IPS DF 4.7 (cell line): ENCODE data around the gene CHKA.

Experiments
- DNase-seq: peaks from one replicate; pipeline ENCODE4 v3.0.0-alpha.2; 2013; ENCODE audit warnings: low spot score; ENCODE audit errors: extremely low read depth

CHKA gene

DNA sequence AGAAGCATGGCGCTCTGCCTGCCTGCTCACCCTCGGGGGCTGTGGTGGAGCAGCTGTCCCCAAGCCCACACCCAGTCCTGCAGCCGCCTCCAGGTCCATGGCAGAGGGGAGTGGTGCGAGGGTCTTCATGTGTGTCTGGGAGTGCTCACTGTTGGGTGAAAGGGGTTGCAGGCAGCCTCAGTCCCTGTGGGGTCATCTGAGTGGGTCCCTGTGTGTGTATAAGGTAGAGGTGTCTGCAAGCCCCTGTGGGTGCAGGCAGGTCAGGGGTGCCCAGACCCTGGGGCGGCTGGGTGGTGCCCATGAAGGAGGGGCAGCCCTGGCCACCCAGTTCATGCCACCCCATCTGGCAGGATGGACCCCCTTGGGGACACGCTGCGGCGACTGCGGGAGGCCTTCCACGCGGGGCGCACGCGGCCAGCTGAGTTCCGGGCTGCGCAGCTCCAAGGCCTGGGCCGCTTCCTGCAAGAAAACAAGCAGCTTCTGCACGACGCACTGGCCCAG, 106.2 kb downstream of the CHKA start:
- DNase-seq: no peak

DNA sequence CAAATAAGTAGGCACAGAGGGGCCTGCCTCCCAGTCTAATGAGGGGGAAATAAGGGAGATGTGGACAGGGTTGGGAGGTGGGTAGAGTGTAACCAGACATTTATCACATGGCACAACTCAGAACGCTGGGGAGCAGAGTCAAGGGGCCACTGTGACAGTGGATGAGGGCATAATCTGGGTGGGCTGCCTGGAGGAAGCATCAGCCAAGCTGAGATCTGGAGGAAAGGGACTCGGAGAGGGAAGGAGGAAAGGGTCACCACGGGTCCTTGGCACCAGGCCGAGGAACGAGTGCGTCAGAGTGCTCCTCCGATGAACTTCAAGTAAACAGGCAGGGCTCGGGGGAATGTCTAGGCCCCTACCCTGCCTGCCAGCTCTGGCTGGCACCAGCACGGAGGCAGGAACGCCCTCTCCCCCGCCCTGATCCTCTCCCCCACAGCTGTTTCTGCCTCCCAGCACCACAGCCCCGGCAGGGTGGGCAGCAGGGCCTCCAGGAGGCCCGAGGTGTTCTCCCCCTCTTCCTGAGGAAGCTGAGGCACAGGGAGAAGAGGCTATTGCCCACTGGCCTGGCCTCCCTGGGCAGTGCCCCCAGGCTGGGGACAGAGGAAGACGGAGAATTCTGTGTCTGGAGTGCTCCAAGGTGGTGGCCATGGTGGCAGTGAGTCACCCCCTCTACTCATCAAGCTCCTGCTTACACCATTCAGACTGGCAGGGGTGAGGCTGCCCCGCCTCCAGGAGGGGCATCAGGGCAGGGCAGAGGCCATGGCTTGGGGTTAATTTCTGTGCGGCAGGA, 106.8 kb downstream of the CHKA start:
- no peak for DNase-seq

DNA sequence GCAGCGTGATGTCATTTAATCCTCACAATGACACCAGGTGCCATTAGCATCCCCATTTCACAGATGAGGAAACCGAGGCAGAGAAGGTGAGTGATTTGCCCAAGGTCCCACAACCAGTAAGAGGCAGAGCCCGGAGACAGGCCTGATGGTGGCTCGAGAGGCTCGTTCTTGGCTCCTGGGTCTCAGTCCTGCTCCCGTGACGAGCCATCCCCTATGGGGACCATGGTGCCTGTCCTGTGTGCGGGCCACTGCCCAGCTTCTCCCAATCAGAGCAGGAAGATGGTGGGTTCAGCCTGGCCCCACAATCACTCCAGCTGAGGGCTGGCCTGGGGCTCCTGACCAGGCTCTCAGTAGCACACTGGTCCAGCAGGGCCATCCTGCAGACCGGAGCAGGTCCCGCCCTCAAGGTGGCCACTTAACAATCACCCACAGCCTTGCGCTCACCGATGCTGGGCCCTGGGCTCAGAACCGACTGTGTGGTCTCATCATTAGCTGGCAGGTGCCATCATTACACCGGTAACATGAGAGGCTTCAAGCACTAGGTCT, 107.5 kb downstream of the CHKA start:
- DNase-seq: no peak

DNA sequence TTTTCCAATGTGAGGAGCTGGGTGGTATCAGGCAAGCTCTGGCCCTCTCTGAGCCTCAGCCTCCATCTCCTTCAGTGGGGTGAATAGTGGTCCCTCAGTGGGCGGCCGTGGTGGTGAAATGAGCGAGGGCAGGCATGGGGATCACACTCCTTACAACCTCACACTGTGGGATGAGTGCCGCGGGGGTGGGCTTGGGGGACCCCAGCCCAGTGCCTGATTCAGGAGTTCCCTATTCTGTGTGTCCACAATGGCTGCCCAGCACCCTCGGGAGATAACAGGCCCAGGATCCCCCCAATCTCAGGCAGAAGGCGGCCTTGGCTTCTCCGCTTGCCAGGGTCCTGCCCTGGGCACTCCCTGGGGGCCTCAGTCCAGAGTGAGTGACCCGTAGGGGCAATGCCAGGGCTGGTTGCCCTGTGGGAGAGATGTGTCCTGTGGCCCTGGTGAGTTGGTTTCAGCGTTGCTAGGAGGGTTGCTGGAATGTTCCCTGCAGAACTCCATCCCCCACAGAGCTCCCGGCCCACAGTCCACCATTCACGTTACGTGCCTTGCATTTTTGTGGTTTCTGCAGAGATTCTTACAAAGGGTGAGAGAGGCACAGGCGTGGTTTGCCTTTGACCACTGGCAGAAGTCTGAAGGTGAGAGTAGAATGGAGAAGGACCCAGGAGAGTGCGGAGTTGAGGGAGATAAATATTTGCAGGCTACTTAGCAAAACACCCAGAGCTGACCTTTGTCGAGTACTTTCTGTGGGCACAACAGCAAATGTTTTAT, 108.2 kb downstream of the CHKA start:
- DNase-seq: no peak

DNA sequence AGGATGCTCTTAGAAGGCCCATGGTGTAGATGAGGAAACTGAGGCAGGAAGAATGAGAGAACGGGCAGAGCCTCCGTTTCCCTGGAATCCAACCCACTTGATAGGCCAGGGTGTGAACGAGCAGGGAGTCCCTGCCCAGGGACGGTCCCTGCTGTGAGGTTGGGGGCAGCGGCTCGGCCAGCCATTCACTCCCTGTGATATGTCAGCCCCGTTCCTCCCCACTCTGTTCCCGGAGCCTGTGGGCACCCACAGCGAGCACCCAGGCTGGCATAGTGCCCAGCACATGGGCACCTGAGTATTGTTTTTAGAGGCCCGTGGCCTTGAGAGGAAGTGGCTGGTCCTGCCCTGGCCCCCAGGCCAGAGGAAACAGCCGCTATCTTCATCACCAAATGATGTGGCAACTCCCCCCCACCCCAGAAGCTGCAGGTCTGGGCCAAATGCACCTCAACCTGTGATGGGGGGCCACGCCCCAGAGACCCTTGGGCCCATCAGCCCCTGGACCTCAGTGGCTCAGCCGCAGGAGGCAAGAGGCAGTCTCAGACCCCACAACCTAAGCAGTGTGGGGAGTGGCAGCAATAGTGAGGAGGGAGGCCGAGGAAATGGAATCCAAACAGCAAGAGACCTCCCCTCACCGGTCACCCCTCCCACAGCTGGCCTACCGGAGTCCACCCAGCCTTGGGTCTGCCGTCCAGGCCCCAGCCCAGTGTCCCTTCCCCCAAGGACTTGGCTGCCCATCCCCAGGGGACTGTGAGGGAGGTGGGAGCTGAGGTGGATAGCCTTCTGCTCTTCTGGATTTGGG, 108.9 kb downstream of the CHKA start:
- no peak for DNase-seq

DNA sequence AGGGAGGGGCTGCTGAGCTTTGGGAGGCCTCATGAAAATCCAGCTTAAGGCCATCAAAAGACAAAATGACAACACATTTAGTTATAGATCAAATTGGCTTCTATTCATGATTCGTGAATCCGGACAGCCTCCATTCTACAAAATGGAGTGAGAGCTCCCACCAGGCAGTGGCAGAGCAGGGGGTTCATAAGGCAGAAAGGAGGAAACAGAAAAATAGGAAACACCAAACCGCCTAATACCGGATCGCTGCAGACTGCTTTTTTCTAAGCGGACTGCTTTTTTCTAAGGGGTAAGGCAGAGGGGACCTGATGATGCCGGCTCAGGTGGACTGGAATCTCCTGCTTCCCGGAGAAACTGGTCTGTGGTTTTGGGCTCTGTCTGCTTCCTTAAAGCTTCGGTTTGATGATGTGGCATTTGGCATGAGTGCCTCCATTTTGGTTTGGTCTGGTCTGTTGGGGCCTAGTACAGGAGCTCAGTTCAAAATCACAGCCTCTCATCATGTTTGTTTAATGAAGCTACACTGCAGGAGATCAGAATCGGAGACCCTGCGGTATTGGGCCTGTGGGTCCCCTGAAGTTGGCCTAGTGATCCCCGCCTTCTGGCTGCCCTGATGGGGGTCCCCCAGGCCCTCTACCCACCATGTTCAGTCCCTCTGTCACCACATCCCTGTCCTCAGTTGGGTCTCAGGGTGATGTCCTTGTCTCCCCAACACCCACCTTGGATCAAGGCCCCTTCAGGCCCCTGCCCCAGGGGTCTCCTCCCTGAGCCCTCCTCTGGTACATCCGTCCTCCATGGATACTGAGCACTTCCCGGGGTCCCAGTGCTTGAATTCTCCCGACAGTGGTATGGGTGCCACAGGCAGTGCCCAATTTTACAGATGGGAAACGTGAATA, 109.9 kb downstream of the CHKA start:
- no peak for DNase-seq

DNA sequence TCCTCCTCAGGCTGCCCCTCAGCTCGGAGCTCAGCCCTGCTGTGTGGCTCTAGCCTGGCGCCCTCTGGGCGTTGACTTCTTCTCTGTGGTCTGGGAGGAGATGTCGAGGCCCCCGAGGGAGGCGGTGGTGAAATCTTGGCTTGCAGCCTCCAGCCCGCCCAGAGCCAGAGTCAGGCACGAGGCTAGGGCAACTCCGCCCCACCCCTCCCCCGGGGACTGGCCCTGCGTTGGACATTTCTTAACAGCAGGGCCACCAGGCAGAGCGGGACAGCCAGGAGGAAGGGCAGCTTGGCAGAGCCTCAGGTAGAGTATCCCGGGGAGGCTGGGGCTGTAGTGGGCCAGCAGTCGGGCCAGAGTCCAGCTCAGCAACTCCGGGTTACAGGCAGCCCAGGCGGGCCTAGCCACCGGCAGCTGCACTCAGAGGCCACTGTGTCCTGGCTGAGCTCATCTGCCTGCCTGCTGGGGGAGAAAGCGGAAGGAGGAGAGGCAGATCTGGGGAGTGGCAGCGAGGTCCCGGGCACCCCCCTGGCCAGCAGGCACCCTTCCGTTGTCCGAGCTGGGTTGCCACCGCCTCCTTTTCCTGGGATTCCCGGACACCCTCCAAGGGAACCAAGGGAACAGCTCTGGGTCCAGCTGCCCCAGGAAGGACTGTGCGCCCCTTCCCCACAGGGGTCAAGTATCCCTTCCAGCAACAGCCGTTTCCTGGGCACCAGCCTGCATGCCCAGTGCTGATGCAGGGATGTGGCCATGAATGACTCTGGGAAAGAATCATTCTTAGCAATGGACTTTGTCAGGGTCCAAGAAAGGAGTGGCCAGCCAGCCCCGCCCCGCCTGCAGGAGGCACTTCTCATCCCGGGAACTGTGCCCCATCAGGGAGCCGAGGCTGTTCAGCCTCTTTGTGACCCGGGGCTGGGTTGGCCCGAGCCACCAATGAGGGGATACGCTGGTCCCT, 110.8 kb downstream of the CHKA start, which contains the start of gene ALDH3B1:
Gene ALDH3B1, plus strand, starts transcription at position 238 of the 952 bp plus-strand sequence. CDS start 4,971 bp downstream, outside the sequence.
- DNase-seq: no peak

DNA sequence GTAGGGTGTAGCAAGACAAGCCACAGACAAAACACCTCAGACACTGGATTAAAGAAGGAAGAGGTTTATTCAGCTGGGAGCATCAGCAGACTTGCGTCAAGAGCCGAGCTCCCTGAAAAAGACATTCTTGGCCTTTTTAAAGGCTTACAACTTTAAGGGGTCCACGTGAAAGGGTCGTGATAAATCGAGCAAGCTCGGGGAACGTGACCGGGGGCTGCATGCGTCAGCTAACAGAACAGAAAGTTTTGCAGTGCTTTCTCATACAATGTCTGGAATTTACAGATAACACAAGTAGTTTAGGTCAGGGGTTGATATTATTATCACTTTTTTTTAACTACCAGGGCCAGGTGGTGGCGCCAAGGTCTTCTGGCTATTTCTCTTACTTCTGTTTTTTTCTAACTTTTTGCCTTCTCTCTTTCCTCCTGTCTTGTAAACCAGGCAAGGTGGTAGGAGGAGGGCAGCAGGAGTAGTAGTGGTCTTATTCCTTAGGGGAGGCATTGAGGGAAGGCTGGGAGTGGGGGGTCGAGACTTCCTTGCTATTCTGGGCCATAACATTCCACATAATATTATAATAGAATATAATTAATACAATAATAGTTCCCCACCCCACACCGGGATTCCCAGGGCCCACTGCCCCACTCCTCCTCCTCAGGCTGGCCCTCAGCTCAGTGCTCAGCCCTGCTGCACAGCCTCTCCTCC, 111.6 kb downstream of the CHKA start:
- no peak for DNase-seq

DNA sequence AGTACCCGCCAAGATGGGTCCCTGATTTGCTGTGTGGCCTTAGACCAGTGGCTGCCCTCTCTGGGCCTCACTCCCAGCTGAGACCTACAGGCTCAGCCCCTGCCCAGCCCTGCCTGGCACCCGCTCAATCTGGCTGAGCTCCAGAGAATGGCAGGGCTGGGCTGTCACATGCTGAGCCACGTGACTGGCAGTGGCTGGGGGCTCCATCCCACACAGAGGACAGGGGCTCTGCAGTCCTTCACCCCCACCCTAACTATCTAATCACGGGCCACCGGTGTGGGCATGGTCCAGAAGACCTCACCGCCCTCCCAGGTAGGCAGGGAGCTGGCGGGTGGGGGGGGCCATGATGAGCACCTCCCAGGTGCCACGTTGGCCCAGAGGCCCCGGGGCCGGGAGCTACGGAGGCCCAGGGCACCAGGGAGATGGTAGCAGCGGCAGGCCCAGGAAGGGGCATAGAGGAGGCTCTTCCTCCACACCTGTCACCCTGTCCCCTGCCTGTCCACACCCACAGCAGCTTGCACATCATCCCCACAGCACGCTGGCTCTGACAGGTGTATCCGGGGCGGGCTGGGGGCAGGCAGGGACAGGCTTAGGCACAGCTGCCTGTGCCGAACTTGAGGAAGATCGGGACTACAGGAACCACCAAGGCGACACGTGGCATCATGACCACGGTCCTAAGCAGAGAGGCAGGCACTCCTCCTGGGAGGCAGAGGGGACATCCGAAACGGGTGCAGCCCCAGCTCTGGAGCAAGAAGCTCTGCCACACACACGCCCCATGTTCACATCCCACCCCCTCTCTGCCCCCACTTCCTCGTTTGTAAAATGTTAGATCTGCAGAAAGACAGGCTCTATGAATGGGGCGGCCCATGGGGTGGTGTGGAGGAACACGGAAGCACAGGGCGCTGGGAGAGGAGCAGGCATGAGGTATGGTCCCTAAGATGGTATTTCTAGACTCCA, 112.5 kb downstream of the CHKA start:
- DNase-seq: no peak

DNA sequence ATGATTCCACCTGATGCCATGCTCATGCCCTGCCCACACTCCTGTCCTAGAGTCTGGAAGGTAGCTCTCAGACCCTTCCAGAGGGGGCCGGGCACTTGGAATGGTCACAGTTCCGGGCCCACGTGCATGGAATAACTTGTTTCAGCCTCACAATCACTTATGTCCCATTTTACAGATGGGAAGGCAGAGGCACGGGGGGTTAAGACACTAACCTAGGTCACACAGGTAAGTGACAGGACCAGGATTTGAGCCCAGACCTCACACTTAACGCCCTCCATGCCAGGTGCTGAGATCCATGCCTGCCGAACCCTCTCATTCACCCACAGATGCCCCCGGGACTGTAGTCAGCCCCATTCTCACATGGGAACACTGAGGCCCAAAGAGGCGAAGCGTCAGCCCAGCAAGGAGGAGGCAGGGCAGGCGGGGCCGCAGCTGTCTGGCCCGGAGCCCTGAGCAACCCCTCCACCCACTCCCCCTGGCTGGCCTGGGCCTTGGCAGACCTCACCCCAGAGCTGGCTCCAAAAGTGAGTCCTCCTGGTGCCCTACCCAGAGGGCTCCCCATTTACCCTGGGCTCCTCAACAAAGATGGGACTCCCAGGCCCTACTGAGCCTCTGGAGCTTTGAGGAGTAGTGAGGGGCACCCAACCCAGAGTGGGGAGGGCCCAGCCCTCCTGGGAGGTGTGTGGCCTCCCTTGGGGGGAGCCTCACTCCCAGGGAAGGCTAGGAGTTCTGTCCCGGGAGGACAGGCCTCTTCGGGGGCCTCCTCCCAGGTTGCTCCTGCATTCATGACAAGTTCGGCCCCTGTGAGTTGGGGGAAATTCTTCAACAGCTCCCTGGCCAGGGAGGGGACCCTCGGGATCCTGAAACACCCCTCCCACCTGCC, 113.4 kb downstream of the CHKA start:
- DNase-seq: no peak

DNA sequence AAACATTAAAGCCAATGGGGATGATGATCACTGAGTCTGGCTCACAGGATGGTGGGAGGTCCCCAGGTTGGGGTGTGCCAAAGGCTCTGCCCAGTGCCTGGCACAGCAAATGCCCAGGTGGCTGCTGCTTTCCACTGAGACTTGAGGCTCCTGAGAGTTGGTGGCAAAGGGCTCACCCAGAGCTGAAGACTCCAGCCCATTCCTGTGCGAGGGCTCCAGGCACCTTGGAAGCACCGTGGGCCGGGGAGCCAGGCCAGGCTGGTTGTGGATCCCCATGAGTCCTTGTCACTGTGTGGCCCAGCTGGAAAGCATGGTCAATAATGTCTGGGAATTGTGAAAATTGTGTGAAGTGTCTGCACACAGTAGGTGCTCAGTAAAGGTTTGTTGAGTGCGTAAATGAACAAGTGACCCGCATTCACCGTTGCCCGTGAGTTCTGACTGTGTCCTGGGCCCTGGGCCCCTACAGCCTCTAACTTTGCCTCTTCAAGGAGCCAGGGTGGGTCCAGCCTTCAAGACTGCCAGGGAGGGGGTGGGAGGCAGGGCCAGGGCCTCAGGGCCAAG, 114.5 kb downstream of the CHKA start:
- DNase-seq: no peak

DNA sequence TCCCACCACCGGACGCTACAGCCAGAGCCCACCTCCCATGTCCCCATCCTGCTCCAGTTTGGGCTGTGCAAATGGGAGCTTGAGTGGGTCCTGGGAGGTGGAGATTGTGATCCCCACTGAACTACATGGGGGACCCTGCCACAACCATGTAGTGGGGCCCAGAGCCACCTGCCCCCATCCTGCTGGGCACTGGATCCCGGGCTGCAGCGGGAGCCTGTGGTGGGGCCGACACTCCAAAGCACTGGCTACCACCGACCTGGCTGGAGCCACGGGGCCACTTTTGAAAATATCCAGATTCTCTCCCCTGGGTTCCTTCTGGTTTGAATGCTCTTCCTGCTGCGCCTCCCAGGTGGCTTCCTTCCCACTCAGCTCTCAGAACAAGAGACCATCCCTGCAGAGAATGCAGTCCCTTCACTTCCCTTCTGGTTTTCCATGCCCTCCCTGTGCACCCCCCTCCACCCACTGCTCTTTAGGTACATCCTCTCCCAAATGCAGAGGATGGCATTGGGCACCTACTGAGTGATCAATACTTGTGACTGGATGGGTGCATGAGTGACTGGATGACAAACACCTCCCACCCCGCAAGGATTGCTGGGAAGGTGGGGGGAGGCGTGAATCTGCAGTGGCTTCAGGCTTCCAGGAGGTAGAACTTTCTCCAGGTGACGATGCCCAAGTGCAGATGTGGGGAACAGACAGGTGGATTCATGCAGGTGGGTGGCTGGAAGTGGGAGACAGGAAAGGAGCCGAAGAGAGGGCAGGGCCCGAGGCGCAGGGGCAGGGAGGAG, 116.4 kb downstream of the CHKA start:
- no peak for DNase-seq

DNA sequence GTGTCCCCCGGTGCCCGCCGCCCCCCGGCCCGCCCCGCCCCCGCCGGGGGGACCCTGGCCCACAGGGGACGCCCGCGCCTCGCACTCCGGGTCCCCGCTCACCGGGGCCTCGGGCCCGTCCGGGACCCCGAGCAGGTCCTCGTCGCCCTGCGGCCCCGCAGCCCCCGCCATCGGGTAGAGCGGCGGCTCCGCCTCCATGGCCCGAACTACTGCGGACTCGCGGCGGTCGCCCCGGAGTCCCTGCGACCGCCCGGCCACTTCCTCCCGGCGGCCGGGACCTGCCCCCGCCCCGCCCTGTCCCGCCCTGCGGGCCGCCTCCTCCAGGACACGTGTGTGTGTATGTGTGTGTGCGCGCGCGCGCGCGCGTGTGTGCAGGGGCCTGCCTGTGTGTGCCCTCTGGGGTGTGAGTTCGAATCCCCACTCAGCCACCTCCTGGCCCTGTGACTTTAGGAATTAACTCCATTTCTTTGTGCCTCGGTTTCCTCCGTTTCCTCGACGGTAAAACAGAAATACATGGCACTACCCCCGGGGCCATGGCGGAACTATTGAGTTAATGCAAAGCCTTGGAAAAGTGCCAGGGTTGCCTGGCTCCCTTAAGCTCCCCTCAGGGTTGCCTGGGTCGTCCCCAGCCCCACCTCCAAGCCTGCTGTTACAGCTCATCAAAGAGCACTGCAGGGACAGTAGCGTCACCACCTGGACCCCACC, 117.2 kb downstream of the CHKA start, which contains the start of gene UNC93B1:
Gene UNC93B1, minus strand, starts transcription at position 252 of the 705 bp plus-strand sequence. Its CDS starts 54 bp downstream, at position 198.
- DNase-seq: no peak
